Inflammatory macrophage treated with lipopolysaccharide for 1 hour (primary cell): ENCODE results near the gene CARD14.
"Not testable (repeated sequence)": the region's sequence is repeated elsewhere in the genome, so short reads cannot be mapped to it uniquely, and the experiment has no call there.

Source experiments
- DNase-seq, 2 donors: peaks; one replicate each; pipeline ENCODE4 v3.0.0-alpha.2; 2020 to 2022

The CARD14 gene

GRCh38 chr17:80228477-80228876 is 58.6 kb downstream of the CARD14 start:
- DNase-seq = no peak

DNA sequence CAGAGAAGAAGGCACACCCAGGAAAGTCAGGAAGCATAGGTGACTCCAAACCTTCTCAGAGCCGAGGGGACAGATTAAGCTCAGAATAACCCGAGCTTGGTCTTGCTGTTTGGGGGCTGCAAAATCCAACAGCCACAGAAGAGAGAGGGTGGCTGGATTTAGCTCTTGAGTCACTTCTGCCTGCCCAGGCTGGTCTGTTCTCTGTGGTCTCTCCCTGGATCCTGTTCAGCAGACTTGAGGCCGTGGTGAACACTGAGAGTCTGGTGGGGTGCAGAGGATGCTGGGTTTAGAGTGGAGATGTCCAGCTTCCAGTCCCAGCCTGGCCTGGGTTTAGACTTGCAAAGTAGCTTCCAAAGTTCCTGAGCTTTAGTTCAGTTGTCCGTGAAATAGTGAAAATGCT is 59.2 kb downstream of the CARD14 start:
- no peak for DNase-seq

DNA sequence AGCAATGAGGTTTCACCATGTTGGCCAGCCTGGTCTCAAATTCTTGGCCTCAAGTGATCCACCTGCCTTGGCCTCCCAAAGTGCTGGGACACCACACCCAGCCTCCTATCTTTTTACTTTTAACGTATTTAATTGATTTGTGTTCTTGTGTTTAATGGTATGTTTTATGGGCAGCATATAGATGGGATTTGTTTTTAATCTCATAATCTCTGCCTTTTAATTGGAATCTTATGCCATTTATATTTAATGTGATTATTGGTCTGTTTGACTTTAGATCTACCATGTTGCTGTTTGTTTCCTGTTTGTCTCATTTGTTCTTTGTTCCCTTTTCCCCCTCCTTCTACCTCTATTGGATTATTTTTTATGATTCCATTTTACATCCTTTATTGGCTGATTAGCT is 62.6 kb downstream of the CARD14 start:
- no peak for DNase-seq

GRCh38 chr17:80233202-80233601 is 63.4 kb downstream of the CARD14 start:
- DNase-seq = no peak

DNA sequence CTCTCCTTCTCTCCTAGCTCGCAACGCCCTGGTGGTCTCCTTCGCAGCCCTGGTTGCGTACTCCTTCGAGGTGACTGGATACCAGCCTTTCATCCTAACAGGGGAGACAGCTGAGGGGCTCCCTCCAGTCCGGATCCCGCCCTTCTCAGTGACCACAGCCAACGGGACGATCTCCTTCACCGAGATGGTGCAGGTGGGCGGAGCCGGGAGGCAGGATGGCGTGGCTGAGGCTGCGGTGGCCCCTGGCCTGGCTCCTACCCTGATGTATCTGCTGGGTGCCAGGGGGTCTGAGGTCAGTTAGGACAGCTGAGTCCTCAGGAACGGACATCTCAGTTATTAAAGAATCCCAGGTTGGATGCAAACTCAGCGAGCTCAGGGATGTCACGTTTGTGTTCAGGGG is 67.1 kb downstream of the CARD14 start:
- no peak for DNase-seq

- no peak for DNase-seq
These were observed 67.6 kb downstream of the CARD14 start for GRCh38 chr17:80237386-80237785.

DNA sequence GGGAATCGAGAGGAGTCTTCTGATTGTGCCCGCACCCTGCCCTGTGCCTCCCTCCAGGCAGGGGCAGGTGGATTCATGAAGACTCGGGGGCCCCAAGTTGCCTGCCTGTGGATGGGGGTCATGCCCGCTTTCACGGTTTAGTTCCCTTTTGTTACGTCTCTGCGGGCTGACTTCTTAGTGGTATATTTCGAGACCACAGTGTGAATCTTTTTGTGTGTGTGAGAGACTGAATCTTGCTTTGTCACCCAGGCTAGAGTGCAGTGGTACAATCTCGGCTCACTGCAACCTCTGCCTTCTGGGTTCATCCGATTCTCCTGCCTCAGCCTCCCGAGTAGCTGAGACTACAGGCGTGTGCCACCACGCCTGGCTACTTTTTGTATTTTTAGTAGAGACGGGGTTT is 72.7 kb downstream of the CARD14 start:
- DNase-seq = no peak

DNA sequence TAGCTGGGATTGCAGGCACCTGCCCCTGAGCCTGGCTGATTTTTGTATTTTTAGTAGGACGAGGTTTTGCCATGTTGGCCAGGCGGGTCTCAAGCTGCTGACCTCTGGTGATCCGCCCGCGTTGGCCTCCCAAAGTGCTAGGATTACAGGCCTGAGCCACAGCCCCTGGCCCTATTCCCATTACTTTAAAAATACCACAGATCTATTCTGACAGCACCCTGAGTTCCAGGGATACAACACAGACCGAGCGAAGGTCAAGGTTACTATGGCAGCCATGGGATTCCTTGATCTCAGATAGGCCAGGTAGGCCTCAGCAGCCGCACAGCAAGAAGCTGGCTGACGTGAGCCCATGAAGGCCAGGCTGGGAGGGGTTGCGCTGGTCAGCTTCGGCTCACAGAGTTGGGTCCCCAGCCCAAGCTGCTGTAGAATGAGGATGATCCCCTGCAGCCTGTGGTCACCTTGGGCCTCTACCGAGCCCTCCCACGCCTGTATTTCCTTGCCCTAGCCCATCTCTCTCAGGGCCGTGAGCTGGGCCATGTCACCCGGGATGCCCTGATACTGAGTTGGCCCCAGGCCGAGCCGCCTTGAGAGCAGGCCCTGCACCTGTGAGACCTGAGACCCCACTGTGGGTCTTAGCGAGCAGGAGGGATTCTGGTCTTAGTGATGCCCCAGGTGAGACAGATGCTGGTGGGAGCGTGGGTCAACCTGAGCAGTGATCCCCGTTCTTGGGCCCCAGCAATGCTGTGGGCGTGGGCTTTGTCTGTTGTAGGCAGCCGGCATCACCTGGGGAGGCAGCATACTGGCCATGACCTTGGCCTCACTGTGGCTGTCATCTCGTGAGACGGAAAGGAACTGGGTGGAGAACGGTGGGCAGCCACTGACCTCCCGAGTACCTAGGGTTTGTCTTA is 74.0 kb downstream of the CARD14 start:
- no peak for DNase-seq

DNA sequence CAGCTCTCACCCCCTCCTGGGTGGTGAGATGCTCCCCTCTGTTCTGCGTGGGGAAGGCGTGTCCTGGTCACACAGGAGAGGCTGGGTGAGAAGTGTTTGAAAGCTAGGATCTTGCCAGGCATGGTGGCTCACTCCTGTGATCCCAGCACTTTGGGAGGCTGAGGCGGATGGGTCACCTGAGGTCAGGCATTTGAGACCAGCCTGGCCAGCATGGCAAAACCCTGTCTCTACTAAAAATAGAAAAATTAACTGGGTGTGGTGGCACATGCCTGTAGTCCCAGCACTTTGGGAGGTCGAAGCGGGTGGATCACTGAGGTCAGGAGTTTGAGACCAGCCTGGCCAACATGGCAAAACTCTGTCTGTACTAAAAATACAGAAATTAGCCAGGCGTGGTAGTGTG is 74.6 kb downstream of the CARD14 start:
- DNase-seq = not testable (repeated sequence)

- DNase-seq = no peak
These were observed 75.2 kb downstream of the CARD14 start for GRCh38 chr17:80244871-80245509.

DNA sequence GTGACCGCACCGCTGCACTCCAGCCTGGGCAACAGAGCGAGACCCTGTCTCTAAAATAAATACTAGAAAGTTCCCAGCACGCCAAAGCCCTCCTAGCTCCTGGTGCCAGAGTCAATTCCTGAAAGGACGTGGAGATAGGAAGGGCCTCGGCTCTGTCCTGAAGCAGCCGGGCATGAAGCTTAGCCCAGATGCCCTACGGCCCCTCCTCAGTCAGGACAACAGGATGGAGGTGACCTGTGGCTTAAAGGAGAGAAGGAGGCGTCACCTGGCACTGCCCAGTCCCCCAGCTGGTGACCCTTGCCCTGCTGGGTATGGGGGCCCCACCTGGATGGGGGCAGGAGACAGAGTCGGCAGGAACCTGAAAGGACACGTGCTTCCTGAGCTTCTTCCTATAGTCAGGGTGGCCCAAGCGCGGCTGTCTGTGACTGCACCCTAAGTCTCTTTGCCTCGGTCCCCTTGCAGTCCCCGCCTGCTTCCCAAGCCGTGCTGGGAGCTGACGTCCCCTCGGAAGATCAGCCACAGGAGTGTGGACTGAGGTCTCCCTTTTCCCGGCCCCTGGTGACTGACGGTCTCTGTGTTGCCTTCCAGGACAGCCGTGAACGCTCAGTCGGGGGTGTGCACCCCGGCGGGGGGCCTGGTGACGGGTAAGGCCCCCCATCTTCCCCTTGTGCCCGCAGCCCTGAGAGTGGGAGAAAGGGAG is 75.9 kb downstream of the CARD14 start:
- DNase-seq = no peak

GRCh38 chr17:80246266-80246681 is 76.4 kb downstream of the CARD14 start:
- no peak for DNase-seq

- no peak for DNase-seq
These were observed 76.9 kb downstream of the CARD14 start for GRCh38 chr17:80246726-80247125.

DNA sequence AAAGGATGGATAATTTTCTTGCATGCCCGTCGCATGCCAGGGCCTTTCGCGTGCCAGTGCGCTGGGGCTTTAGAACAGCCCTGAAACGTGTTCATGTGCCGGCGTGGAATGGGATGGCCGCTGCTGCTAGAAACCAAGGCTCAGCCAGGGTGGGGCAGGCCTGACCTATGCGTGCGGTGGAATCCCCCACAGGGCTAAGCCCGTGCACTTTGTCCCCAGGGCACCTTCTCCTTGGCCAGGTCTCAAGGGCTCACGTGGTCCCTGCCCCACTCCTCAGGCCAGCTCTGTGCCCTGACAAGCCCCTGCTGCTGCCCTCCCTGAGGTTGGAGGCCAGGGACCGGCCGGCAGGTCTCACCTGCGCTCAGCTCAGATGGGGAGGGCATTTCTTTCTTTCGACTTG is 77.7 kb downstream of the CARD14 start:
- no peak for DNase-seq

- DNase-seq = no peak
These were observed 78.4 kb downstream of the CARD14 start for GRCh38 chr17:80248001-80248893.

DNA sequence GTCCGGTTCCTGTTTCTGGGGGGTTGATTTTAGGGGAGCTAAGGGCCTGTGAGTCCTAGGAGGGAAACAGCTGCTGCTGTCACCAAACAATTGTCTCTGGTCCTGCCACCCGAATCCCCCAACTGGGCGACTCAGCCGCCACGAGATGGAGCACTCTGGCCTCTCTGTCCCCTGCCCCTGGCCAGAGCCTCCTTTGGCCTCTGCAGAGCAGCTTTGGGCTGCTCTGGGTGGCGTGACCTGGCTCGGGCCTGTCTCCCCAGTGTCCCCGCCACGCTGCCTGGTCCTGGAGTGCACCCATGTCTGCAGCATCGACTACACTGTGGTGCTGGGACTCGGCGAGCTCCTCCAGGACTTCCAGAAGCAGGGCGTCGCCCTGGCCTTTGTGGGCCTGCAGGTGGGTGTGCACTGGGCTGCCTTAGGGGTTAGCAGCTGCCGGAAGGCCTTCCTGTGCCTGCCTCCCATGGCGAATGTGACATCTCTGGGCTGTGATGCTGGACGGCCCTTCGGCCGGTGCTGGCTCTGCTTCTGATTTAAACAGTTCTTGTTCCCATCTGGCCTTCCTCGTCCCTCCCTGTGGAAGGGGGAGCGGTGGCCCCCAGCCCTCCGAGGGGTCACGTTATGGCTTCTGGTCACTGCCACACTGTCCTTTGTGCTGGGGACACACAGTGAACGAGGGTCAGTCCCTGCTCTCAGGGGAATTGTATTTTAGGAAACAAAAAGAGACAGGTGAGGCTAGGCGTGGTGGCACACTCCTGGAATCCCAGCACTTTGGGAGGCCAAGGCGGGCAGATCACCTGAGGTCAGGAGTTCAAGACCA is 79.3 kb downstream of the CARD14 start:
- DNase-seq = no peak

- no peak for DNase-seq
These were observed 82.1 kb downstream of the CARD14 start for GRCh38 chr17:80251966-80252365.

DNA sequence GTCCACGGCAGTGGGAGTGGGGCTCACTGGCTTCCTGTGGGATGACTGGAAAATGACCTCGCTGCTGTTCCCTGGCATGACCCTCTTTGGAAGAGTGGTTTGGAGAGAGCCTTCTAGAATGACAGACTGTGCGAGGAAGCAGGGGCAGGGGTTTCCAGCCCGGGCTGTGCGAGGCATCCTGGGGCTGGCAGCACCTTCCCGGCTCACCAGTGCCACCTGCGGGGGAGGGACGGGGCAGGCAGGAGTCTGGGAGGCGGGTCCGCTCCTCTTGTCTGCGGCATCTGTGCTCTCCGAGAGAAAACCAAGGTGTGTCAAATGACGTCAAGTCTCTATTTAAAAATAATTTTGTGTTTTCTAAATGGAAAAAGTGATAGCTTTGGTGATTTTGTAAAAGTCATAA is 83.0 kb downstream of the CARD14 start:
- DNase-seq = no peak

- DNase-seq = no peak
These were observed 84.0 kb downstream of the CARD14 start for GRCh38 chr17:80253631-80254395.

DNA sequence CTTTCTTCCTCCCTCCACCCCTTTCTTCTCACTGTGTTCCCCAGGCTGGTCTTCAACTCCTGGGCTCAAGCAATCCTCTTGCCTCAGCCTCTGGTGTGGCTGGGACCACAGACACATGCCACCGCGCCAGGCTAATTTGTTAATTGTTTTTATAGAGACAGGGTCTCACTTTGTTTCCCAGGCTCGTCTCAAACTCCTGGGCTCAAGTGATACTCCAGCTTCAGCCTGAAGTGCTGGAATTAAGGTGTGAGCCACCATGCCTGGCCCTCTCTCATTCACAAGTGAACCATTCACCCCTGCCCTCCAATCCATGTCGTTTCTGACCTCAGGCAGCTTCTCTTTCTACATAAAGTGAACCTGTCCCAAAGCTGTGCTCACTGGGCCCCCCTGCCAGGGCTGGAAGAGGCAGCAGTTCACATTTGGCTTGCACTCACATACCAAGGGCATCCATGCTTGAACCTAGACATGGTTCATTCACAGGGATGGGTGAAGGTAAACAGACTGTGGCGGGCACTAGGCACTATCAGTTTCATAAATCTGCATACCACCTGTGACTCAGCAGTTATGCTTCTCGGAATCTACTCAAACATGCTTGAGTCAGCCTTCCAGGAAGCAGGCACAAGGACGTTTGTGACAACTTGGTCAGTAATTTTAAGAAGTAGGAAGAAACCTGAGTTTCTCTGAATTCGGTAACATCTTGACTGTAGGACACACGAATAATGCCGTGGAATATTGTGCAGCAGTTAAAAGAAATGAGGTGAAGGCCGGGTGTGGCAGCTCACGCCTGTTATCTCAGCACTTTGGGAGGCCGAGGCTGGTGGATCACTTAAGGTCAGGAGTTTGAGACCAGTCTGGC is 84.8 kb downstream of the CARD14 start:
- peak; percentile 76 to 80 for DNase-seq
